Hepatocyte (in vitro differentiated cells): ENCODE measurements around the gene BCAS3.

Experiments used
- EZH2 ChIP-seq: fragments of 200-600 bp; sonication (generic); IDR thresholded peaks from 2 replicates; pipeline ENCODE4 v1.6.1; 2016; ENCODE audit warnings: antibody characterized with exemption, mild to moderate bottlenecking, borderline replicate concordance
- TF ChIP-seq, protein P1 (sequence below): fragments of 200-600 bp; sonication (generic); IDR thresholded peaks from 2 replicates; pipeline ENCODE4 v1.5.1; 2016; ENCODE audit warnings: antibody characterized with exemption, mild to moderate bottlenecking; ENCODE audit not compliant: poor library complexity

DNA sequence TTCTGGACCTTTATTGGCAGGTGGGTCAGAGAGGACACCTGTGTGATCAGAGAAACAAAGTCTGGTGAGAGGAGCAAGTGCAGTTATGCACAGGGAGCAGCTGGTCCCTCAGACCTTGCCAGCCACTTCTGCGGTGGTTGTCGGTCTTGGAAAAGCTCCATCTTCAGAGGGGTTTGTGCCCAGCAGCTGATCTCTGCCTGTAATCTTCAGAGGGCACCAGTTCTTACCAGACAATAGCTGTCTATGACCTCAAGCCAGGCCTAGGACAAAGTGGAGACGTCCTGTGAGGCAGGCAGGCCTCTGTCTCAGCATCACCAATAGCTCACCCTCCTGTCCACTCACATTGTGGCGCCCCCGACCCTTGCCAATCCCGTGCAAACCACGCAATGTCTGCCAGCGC lies 655.5 kb downstream of the BCAS3 start:
- TF ChIP-seq, protein P1, sequence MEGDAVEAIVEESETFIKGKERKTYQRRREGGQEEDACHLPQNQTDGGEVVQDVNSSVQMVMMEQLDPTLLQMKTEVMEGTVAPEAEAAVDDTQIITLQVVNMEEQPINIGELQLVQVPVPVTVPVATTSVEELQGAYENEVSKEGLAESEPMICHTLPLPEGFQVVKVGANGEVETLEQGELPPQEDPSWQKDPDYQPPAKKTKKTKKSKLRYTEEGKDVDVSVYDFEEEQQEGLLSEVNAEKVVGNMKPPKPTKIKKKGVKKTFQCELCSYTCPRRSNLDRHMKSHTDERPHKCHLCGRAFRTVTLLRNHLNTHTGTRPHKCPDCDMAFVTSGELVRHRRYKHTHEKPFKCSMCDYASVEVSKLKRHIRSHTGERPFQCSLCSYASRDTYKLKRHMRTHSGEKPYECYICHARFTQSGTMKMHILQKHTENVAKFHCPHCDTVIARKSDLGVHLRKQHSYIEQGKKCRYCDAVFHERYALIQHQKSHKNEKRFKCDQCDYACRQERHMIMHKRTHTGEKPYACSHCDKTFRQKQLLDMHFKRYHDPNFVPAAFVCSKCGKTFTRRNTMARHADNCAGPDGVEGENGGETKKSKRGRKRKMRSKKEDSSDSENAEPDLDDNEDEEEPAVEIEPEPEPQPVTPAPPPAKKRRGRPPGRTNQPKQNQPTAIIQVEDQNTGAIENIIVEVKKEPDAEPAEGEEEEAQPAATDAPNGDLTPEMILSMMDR = no peak
- TF ChIP-seq EZH2 = no peak
